Limb (tissue), 2 donors: ENCODE results near the gene DNAJC18.
"Not testable (repeated sequence)": the region's sequence is repeated elsewhere in the genome, so short reads cannot be mapped to it uniquely, and the experiment has no call there.

Experiments
- DNase-seq, 2 donors: peaks; one replicate each; pipeline ENCODE4 v3.0.0-alpha.2; 2016; ENCODE audit errors: extremely low spot score in 2 of 2

Gene DNAJC18

GRCh38 chr5:139388198-139388821, 51.0 kb downstream of the DNAJC18 start:
- DNase-seq: no peak

GRCh38 chr5:139387611-139388197, 51.6 kb downstream of the DNAJC18 start:
- DNase-seq: no peak

GRCh38 chr5:139386956-139387355, 52.4 kb downstream of the DNAJC18 start:
- not testable (repeated sequence) for DNase-seq

GRCh38 chr5:139386050-139386438, 53.3 kb downstream of the DNAJC18 start:
- no peak for DNase-seq

GRCh38 chr5:139385061-139386049, 54.0 kb downstream of the DNAJC18 start:
- DNase-seq: no peak

GRCh38 chr5:139384591-139385051, 54.7 kb downstream of the DNAJC18 start:
- no peak for DNase-seq

GRCh38 chr5:139383993-139384590, 55.2 kb downstream of the DNAJC18 start:
- DNase-seq: no peak

GRCh38 chr5:139383275-139383992, 55.9 kb downstream of the DNAJC18 start, which contains the start of gene SLC23A1:
Gene SLC23A1, minus strand, starts transcription at chr5:139383297. Its CDS starts 44 bp downstream, at chr5:139383253.
- no peak for DNase-seq

- no peak for DNase-seq
Observed at GRCh38 chr5:139382807-139383206, 56.5 kb downstream of the DNAJC18 start.

- DNase-seq: no peak
Observed at GRCh38 chr5:139381837-139382761, 57.2 kb downstream of the DNAJC18 start.

- no peak for DNase-seq
Observed at GRCh38 chr5:139379626-139380449, 59.5 kb downstream of the DNAJC18 start.

- no peak for DNase-seq
Observed at GRCh38 chr5:139378941-139379361, 60.4 kb downstream of the DNAJC18 start.

GRCh38 chr5:139378101-139378825, 61.1 kb downstream of the DNAJC18 start:
- DNase-seq: no peak

GRCh38 chr5:139377226-139377625, 62.1 kb downstream of the DNAJC18 start:
- DNase-seq: no peak

- no peak for DNase-seq
Observed at GRCh38 chr5:139376364-139376763, 63.0 kb downstream of the DNAJC18 start.

GRCh38 chr5:139374909-139375308, 64.4 kb downstream of the DNAJC18 start:
- no peak for DNase-seq

GRCh38 chr5:139371482-139372435, 67.6 kb downstream of the DNAJC18 start:
- no peak for DNase-seq
